Measurements from ENCODE around the gene MAGEB2.
"Not testable (repeated sequence)": the region's sequence is repeated elsewhere in the genome, so short reads cannot be mapped to it uniquely, and the experiment has no call there.

The MAGEB2 gene, protein sequence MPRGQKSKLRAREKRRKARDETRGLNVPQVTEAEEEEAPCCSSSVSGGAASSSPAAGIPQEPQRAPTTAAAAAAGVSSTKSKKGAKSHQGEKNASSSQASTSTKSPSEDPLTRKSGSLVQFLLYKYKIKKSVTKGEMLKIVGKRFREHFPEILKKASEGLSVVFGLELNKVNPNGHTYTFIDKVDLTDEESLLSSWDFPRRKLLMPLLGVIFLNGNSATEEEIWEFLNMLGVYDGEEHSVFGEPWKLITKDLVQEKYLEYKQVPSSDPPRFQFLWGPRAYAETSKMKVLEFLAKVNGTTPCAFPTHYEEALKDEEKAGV

DNA sequence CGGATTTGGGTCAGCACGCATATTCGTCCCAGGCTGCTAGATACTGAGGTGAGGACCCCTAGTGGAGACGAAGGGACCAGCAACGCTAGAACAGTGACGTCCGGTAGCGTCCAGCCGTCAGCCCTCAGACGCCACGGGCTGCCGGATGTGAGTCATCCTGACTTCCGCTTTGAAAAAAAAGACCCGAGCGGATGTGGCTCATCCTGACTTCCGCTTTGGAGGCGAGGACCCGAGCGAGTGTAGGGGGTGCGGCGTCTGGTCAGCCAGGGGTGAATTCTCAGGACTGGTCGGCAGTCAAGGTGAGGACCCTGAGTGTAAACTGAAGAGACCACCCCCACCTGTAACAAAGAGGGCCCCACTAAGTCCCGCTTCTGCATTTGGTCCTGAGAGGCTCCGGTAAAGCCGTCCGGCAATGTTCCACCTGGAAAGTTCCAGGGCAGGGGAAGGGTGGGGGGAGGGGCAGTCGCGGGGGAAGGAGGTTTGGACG lies at the start of gene MAGEB2:
Gene MAGEB2, plus strand, starts transcription at position 207 of the 487 bp plus-strand sequence. CDS start 3,018 bp downstream, outside the sequence.
- no peak within 1 kb of the TSS for H3K27ac Mint-ChIP-seq
- H3K4me3 Mint-ChIP-seq: no peak within 1 kb of the TSS
- peaks cover 9% of the 10 kb centered on the region for H3K27me3 Mint-ChIP-seq
- no peak for ATAC-seq
- no peaks in the 10 kb centered on the region for H3K36me3 Mint-ChIP-seq
- no peaks in the 10 kb centered on the region for H3K4me1 Mint-ChIP-seq
- H3K9me3 Mint-ChIP-seq: no peaks in the 10 kb centered on the region

DNA sequence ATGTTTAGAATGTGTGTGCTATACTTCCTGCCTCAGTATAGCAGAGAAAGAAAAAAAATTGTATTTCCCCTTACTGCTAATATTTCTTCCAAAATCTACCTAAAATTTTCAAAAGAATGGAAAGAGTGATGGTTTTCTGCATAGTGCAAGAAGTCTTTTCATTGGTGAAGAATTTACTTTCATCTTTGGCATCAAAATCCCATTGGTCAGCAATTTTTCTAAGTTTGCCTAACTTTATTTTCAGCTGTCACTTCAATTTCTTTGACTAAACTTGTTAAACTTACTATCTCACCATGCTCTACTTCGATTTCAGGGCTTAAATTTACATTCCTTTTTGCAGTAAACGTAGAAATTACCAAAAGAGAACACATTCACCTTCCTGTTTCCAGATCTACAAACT lies 44.5 kb upstream of the MAGEB2 start:
- Mint-ChIP-seq H3K27me3 (no peaks in the 10 kb centered on the region), H3K36me3 (no peaks in the 10 kb centered on the region), H3K4me1 (no peaks in the 10 kb centered on the region), H3K4me3 (no peak overlapping the region), H3K27ac (no peak overlapping the region), H3K9me3 (no peaks in the 10 kb centered on the region)
- no peak for ATAC-seq

DNA sequence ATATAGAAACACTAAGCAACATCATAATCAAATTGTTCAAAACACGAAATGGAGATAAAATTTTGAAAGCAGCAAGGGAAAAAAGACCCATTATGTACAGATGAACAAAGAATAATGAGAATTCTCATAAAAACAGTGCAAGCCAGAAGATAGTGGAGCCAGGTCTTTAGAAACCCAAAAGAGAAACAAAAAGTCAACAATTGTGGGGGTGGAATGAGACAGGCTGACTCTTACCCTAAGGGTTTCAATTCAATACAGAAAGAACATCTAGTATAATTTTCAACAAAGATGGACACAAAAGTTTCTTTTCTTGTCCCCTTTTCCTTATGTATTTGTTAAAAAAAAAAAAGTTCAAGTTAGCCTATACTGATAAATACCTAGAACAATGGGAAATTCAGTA lies 34.0 kb upstream of the MAGEB2 start:
- ATAC-seq: no peak
- Mint-ChIP-seq H3K27me3 (no peaks in the 10 kb centered on the region), H3K36me3 (no peaks in the 10 kb centered on the region), H3K9me3 (no peaks in the 10 kb centered on the region), H3K27ac (no peak overlapping the region), H3K4me3 (no peak overlapping the region), H3K4me1 (no peaks in the 10 kb centered on the region)

DNA sequence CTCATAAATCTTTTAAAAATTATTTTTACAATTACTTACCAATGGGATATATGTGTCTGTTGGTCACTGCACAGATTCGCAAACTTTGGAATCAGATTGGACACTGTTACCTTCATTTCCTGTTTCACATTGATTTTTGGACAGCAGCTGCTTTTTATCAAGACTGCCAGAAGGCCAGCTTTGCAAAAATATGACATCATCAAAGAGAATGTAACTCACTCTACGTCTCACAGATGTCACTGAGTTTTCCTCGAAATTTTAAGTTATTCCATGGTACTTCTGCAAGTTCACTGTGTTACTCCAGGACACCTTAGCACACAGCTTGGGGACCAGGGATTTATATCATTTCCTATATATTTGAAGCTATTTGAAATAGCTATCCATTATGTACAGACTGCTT lies 31.8 kb upstream of the MAGEB2 start:
- ATAC-seq: no peak
- Mint-ChIP-seq H3K4me3 (no peak overlapping the region), H3K27ac (no peak overlapping the region), H3K4me1 (no peaks in the 10 kb centered on the region), H3K36me3 (no peaks in the 10 kb centered on the region), H3K9me3 (no peaks in the 10 kb centered on the region), H3K27me3 (no peaks in the 10 kb centered on the region)

DNA sequence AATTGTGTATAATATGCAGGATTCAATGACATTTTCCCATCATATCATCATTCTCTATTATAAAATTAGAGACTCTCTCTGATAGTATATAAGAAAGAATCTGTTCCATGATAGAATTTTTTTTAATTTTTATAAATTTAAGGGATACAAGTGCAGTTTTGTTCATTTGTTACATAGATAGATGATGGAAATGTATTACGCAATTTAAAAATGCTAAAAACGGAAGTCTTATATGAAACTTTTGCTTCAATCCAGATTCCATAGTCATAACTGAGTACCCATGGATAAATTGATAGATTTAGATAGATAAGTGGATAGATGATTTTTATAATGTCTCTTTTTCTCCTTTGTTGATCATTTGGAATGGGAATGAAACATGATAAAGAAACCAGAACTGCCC lies 24.9 kb upstream of the MAGEB2 start:
- H3K27me3 Mint-ChIP-seq: no peaks in the 10 kb centered on the region
- no peaks in the 10 kb centered on the region for H3K36me3 Mint-ChIP-seq
- no peak overlapping the region for H3K27ac Mint-ChIP-seq
- H3K9me3 Mint-ChIP-seq: no peaks in the 10 kb centered on the region
- no peaks in the 10 kb centered on the region for H3K4me1 Mint-ChIP-seq
- no peak for ATAC-seq
- no peak overlapping the region for H3K4me3 Mint-ChIP-seq

DNA sequence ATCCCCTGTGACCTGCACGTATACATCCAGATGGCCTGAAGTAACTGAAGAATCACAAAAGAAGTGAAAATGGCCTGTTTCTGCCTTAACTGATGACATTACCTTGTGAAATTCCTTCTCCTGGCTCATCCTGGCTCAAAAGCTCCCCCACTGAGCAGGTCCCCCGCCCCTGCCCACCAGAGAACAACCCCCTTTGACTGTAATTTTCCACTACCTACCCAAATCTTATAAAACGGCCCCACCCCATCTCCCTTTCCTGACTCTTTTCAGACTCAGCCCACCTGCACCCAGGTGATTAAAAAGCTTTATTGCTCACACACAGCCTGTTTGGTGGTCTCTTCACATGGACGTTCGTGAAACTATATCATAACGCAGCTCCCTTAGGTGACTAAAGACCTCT lies 21.5 kb upstream of the MAGEB2 start:
- not testable (repeated sequence) for H3K4me1 Mint-ChIP-seq, H3K27me3 Mint-ChIP-seq, H3K36me3 Mint-ChIP-seq, H3K4me3 Mint-ChIP-seq, H3K27ac Mint-ChIP-seq, H3K9me3 Mint-ChIP-seq, ATAC-seq

DNA sequence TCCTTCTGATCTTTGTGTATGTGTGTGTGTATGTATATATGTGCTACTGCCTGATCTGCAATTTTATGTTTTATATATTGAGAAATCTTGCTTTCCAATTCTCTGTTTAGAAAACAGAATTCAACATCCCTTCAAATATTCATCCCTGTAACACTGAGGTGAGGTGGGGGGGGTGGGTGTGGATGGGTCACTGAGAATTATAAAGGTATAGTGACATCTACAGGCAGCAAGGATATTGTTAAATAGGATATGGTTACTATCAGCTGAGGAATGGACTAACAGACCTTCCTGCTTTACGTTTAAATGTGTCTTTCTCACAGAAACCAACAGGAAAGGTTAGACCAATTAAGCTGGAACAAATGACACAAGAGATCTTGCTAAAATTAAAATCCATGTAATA lies 19.0 kb upstream of the MAGEB2 start:
- Mint-ChIP-seq H3K4me3 (no peak overlapping the region), H3K27ac (no peak overlapping the region), H3K36me3 (no peaks in the 10 kb centered on the region), H3K9me3 (no peaks in the 10 kb centered on the region), H3K4me1 (no peaks in the 10 kb centered on the region), H3K27me3 (no peaks in the 10 kb centered on the region)
- no peak for ATAC-seq

DNA sequence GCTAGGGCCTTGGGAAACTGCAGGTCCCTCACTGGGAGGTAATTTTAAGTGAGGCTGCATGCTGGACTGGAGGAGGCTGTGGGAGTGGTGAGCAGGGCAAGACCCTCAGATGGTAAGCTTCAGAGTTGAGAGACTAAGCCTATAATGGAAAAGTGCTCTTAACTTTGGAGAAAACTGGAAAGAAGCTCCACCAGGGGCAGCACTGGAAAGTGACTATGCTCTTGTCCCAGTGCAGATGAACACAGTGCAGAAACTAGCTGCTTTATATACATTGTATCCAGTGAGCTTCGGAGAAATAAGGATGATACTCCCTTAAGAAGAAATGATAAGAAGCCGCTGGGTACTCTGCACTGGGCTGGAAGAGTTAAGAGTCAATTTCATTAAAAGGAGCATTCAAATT lies 3.2 kb upstream of the MAGEB2 start:
- no peaks in the 10 kb centered on the region for H3K4me1 Mint-ChIP-seq
- no peaks in the 10 kb centered on the region for H3K36me3 Mint-ChIP-seq
- no peak overlapping the region for H3K27ac Mint-ChIP-seq
- ATAC-seq: no peak
- H3K4me3 Mint-ChIP-seq: no peak overlapping the region
- peaks cover 9% of the 10 kb centered on the region for H3K27me3 Mint-ChIP-seq
- no peaks in the 10 kb centered on the region for H3K9me3 Mint-ChIP-seq

DNA sequence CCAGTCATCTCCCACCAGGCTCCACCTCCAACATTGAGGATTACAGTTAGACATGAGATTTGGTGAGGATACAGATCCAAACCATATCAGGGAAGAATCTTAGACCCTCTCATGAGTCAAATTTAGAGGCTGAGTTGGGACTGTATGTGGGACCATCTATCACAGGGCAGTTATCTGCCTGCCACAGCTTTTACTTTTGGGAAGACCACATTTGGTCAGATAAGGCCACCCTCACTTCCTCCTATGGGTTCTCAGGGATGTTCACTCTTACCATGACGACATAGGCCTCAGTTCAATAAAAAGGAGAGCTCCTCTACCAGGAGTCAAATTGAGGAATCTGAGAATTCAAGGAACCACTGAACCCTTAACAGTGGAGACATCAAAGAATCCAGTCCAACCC lies 2.1 kb downstream of the MAGEB2 start:
- H3K4me3 Mint-ChIP-seq: no peak overlapping the region
- H3K4me1 Mint-ChIP-seq: no peaks in the 10 kb centered on the region
- no peaks in the 10 kb centered on the region for H3K9me3 Mint-ChIP-seq
- ATAC-seq: no peak
- H3K36me3 Mint-ChIP-seq: no peaks in the 10 kb centered on the region
- no peak overlapping the region for H3K27ac Mint-ChIP-seq
- peaks cover under 1% of the 10 kb centered on the region for H3K27me3 Mint-ChIP-seq

DNA sequence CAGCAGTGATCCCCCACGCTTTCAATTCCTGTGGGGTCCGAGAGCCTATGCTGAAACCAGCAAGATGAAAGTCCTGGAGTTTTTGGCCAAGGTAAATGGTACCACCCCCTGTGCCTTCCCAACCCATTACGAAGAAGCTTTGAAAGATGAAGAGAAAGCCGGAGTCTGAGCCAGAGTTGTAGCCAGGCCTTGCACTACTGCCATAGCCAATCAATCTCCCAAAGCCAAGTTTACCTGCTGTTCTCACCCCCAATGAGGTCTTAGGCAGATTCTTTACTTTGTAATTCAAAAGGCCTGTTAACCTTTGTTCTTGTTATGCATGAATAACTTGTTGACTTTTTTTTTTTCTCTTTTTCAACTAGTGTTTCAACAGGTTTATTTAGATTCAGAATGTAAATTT lies 4.0 kb downstream of the MAGEB2 start:
- Mint-ChIP-seq H3K4me1 (no peaks in the 10 kb centered on the region), H3K4me3 (no peak overlapping the region), H3K27me3 (no peaks in the 10 kb centered on the region), H3K27ac (no peak overlapping the region), H3K9me3 (no peaks in the 10 kb centered on the region), H3K36me3 (no peaks in the 10 kb centered on the region)
- no peak for ATAC-seq

DNA sequence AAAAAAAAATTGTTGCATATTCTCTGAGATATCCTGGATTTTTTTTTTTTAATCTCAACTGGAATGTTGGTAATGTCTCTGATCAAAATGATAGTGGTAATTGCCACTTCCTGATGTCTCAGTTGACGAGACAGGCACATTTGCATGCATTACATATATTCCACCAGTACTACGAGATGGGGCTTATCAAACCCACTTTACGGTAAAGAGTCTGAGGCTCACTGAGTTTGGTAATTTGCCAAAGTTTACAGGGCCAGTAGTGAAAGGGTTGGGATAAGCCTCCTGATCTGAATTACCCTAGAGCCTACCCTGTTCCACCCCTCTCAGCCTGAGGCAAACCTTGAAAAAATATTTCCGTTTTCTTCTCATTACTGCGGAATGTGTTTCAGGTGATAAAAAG lies 5.3 kb downstream of the MAGEB2 start:
- no peaks in the 10 kb centered on the region for H3K9me3 Mint-ChIP-seq

DNA sequence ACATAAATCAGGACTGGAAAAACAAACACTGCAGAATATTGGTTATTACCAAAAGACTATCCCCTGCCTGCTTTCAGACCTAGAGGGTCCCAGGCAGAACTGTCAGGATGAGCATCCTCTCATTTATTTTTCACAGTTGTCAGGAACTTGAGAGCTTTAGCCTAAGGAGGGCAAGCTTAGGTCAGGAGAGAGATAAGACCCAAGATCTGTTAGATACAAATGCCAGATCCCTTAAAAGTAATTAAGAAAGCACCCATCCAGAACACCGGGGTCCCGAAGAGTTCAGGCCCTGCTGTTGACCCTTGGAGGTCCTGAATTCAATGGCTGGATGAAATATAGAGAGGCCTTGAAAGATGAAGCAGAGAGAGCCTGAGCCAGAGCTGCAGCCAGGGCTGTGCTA lies 9.2 kb downstream of the MAGEB2 start:
- no peak overlapping the region for H3K27ac Mint-ChIP-seq
- no peaks in the 10 kb centered on the region for H3K27me3 Mint-ChIP-seq
- no peak for ATAC-seq
- no peaks in the 10 kb centered on the region for H3K36me3 Mint-ChIP-seq
- H3K9me3 Mint-ChIP-seq: no peaks in the 10 kb centered on the region
- H3K4me3 Mint-ChIP-seq: no peak overlapping the region
- H3K4me1 Mint-ChIP-seq: no peaks in the 10 kb centered on the region

More for the DNA sequence above, 5.3 kb downstream of the MAGEB2 start:
- Mint-ChIP-seq H3K27ac (no peak overlapping the region), H3K27me3 (no peaks in the 10 kb centered on the region), H3K4me3 (no peak overlapping the region), H3K36me3 (no peaks in the 10 kb centered on the region), H3K4me1 (no peaks in the 10 kb centered on the region)
- no peak for ATAC-seq

DNA sequence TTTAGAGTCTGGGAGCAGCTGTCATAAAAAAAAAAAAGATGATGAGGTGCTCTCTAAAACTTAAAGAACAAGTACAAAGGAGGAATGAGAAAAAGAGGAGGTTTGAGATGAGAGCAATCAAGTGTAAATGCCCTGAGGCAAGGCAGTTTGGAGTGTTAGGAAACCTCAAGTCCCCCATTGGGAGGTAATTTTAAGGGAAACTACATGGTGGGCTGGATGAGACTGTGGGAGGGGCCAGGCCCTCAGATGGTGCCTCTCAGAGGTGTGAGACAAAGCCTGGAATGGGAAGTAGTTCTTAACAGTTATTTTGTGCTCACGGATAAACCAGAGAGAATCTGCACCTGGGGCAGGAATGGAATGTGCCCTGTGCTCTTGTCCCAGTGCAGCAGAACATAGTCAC lies 13.2 kb downstream of the MAGEB2 start:
- no peaks in the 10 kb centered on the region for H3K27me3 Mint-ChIP-seq
- no peak overlapping the region for H3K27ac Mint-ChIP-seq
- H3K9me3 Mint-ChIP-seq: no peaks in the 10 kb centered on the region
- ATAC-seq: no peak
- no peaks in the 10 kb centered on the region for H3K4me1 Mint-ChIP-seq
- no peak overlapping the region for H3K4me3 Mint-ChIP-seq
- H3K36me3 Mint-ChIP-seq: no peaks in the 10 kb centered on the region

DNA sequence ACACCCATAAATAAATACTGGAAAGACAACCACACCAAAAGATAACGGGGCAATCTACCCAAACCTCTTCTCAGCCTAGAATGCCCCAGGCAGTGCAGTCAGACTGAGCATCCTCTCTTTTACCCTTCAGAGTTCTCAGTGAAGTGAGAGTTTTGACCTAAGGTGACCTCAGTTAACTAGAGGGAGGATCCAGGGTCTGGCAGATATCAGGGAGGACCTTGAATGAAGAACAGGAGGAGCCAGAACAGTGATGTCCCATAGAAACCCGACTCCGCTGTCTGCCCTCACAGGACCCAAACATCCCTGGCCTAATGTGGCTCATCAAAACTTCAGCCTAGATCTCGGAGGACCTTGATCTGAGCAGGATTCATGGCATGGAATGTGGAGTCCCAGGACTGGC lies 15.0 kb downstream of the MAGEB2 start, which contains the start of gene MAGEB3:
Gene MAGEB3, plus strand, starts transcription at position 263 of the 400 bp plus-strand sequence. CDS start 5,268 bp downstream, outside the sequence.
- H3K9me3 Mint-ChIP-seq: no peaks in the 10 kb centered on the region
- no peak within 1 kb of the TSS for H3K27ac Mint-ChIP-seq
- H3K36me3 Mint-ChIP-seq: no peaks in the 10 kb centered on the region
- no peak within 1 kb of the TSS for H3K4me3 Mint-ChIP-seq
- no peak for ATAC-seq
- H3K27me3 Mint-ChIP-seq: no peaks in the 10 kb centered on the region
- H3K4me1 Mint-ChIP-seq: no peaks in the 10 kb centered on the region

DNA sequence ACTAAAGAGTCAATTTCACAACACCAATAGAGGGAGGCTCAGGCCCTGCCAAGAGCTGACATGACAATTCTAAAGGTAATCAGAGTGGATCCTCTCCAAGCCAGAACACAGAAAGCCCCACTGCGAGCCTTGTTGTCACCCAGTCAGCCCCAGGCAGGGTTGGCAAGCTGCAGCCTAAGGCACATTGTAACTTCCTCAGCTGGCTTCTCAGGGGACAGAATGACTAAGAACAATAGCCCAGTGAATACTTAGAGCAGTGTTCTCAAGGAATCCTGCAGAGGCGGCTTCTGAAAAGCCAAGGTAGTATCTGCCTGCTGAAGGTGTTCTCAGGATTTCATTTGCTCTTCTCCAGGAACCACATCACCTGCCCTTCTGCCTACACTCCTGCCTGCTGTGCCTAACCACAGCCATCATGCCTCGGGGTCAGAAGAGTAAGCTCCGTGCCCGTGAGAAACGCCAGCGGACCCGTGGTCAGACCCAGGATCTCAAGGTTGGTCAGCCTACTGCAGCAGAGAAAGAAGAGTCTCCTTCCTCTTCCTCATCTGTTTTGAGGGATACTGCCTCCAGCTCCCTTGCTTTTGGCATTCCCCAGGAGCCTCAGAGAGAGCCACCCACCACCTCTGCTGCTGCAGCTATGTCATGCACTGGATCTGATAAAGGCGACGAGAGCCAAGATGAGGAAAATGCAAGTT lies 26.5 kb downstream of the MAGEB2 start, which contains the start of gene MAGEB4:
Gene MAGEB4, plus strand, starts transcription at position 277 of the 692 bp plus-strand sequence. Its CDS starts 136 bp downstream, at position 413.
- H3K4me3 Mint-ChIP-seq: no peak within 1 kb of the TSS
- H3K4me1 Mint-ChIP-seq: no peaks in the 10 kb centered on the region
- no peaks in the 10 kb centered on the region for H3K36me3 Mint-ChIP-seq
- H3K27me3 Mint-ChIP-seq: no peaks in the 10 kb centered on the region
- no peak within 1 kb of the TSS for H3K27ac Mint-ChIP-seq
- H3K9me3 Mint-ChIP-seq: no peaks in the 10 kb centered on the region
- no peak for ATAC-seq
